GM21737 (cell line): ENCODE data around the gene WFIKKN1.
A peak's percentile ranks its signal among the peaks of the same experiment; 100 is the strongest.

ENCODE experiments used
- ATAC-seq: cut with Tn5 transposase; IDR thresholded peaks from one replicate; pipeline ENCODE4 v1.9.1; 2021; ENCODE audit warnings: mild to moderate bottlenecking, moderate library complexity; ENCODE audit not compliant: unreplicated experiment

WFIKKN1 gene

GRCh38 chr16:671353-672131, 40.8 kb downstream of the WFIKKN1 start:
- no peak for ATAC-seq

GRCh38 chr16:672371-672770, 41.6 kb downstream of the WFIKKN1 start:
- ATAC-seq, result no peak

- ATAC-seq, result no peak
These were observed 42.1 kb downstream of the WFIKKN1 start for GRCh38 chr16:672851-673250.

- ATAC-seq, result no peak
These were observed 42.7 kb downstream of the WFIKKN1 start for GRCh38 chr16:673399-673991.

- no peak for ATAC-seq
These were observed 43.6 kb downstream of the WFIKKN1 start for GRCh38 chr16:674214-674881.

GRCh38 chr16:674968-675883, 44.4 kb downstream of the WFIKKN1 start, which contains the start of gene RHBDL1:
Gene RHBDL1 (plus strand): TSS chr16:675671. CDS start chr16:675791, 120 bp downstream.
- no peak for ATAC-seq

GRCh38 chr16:675884-676564, 45.2 kb downstream of the WFIKKN1 start:
- ATAC-seq, result no peak

GRCh38 chr16:676565-676902, 45.7 kb downstream of the WFIKKN1 start:
- no peak for ATAC-seq

- no peak for ATAC-seq
These were observed 46.1 kb downstream of the WFIKKN1 start for GRCh38 chr16:676913-677312.

- no peak for ATAC-seq
These were observed 46.8 kb downstream of the WFIKKN1 start for GRCh38 chr16:677316-678190.

- no peak for ATAC-seq
These were observed 47.5 kb downstream of the WFIKKN1 start for GRCh38 chr16:678209-678857.

- ATAC-seq, result no peak
These were observed 48.4 kb downstream of the WFIKKN1 start for GRCh38 chr16:678858-679813.

GRCh38 chr16:679814-680624, 49.2 kb downstream of the WFIKKN1 start, which contains the start of gene STUB1:
Gene STUB1 (plus strand): TSS chr16:680410. CDS start chr16:680526, 116 bp downstream.
- peak; percentile 31 for ATAC-seq

- no peak for ATAC-seq
These were observed 49.8 kb downstream of the WFIKKN1 start for GRCh38 chr16:680625-680945.

GRCh38 chr16:680967-681745, 50.4 kb downstream of the WFIKKN1 start:
- ATAC-seq, result no peak

GRCh38 chr16:681746-682427, 51.1 kb downstream of the WFIKKN1 start:
- no peak for ATAC-seq
